Panc1 (cell line): ENCODE data around the gene CWF19L1. TPM values are rescaled to one million over a fixed set of nuclear protein-coding genes. Genes with fewer than 3 reads are reported as not detected.

Experiments
- ATAC-seq: fragments of 200-7000 bp; cut with Tn5 transposase; 2 replicates; pipeline ENCODE4 v1.9.1; 2020; ENCODE audit warnings: mild to moderate bottlenecking, moderate library complexity
- BruUV-seq: library from RNA; stranded (reverse); fragments of 400-500 nt; replicated peaks from 2 replicates; lab custom pipeline; 2021; lab: Mats Ljungman, UMichigan
- CTCF ChIA-PET: fragments of 300-600 bp; sonication (Branson Sonifier 250); formaldehyde crosslinking; loops from one replicate; lab custom pipeline; 2022; ENCODE audit warnings: antibody characterized with exemption; lab: Charles Lee
- POLR2A ChIA-PET: fragments of 300-600 bp; sonication (Branson Sonifier 250); formaldehyde crosslinking; loops from one replicate; lab custom pipeline; 2022; ENCODE audit warnings: antibody characterized with exemption; lab: Charles Lee
- DNase-seq: peaks from one replicate; pipeline ENCODE4 v3.0.0-alpha.2; 2010; ENCODE audit warnings: low read depth, low spot score
- H3K27ac ChIP-seq: 2 replicates; pipeline ENCODE4 v1.5.1; 2011; ENCODE audit warnings: mild to moderate bottlenecking, low read length, inconsistent platforms
- H3K27me3 ChIP-seq: fragments of 200-500 bp; sonication (Bioruptor generic); 2 replicates; pipeline ENCODE4 v1.6.0; 2014; ENCODE audit warnings: low read length, inconsistent platforms; ENCODE audit not compliant: control insufficient read depth, insufficient read depth
- H3K36me3 ChIP-seq: fragments of 200-500 bp; sonication (Bioruptor generic); 2 replicates; pipeline ENCODE4 v1.5.1; 2014; ENCODE audit warnings: inconsistent platforms, mild to moderate bottlenecking, low read length, moderate library complexity; ENCODE audit not compliant: control insufficient read depth, insufficient read depth
- H3K4me1 ChIP-seq: 2 replicates; pipeline ENCODE4 v1.5.1; 2011; ENCODE audit warnings: inconsistent platforms, mild to moderate bottlenecking, low read length, moderate library complexity; ENCODE audit not compliant: control insufficient read depth, insufficient read depth
- H3K4me3 ChIP-seq, 2 experiments: 2 replicates each; pipeline ENCODE4 v1.5.1; 2011 to 2012; ENCODE audit warnings: low read depth in 2 of 2, low read length in 2 of 2, mild to moderate bottlenecking in 2 of 2, inconsistent platforms in 1 of 2, moderate library complexity in 1 of 2
- H3K9me3 ChIP-seq: fragments of 200-500 bp; sonication (Bioruptor generic); 2 replicates; pipeline ENCODE4 v1.5.1; 2014; ENCODE audit warnings: low read depth, mild to moderate bottlenecking, inconsistent platforms, low read length, moderate library complexity; ENCODE audit not compliant: control insufficient read depth, insufficient read depth
- CTCF ChIP-seq: fragments of 450-650 bp; IDR thresholded peaks from 2 replicates; pipeline ENCODE4 v1.5.1; 2017; ENCODE audit warnings: mild to moderate bottlenecking
- POLR2AphosphoS5 ChIP-seq: IDR thresholded peaks from 2 replicates; pipeline ENCODE4 v1.6.1; 2012; ENCODE audit warnings: mild to moderate bottlenecking, low read depth, low read length, moderate library complexity
- REST ChIP-seq, 2 experiments: IDR thresholded peaks; 2 replicates each; pipeline ENCODE4 v1.6.1; 2011 to 2012; ENCODE audit warnings: low read depth in 2 of 2, control low read depth in 1 of 2, low read length in 1 of 2, mild to moderate bottlenecking in 1 of 2, moderate library complexity in 1 of 2; ENCODE audit not compliant: insufficient read depth in 1 of 2
- SIN3A ChIP-seq: IDR thresholded peaks from 2 replicates; pipeline ENCODE4 v1.6.1; 2012; ENCODE audit warnings: low read depth, mild to moderate bottlenecking, low read length, moderate library complexity, borderline replicate concordance; ENCODE audit not compliant: insufficient read depth
- TCF7L2 ChIP-seq: IDR thresholded peaks from 2 replicates; pipeline ENCODE4 v1.6.1; 2011; ENCODE audit warnings: mild to moderate bottlenecking, low read depth, low read length, inconsistent platforms
- in situ Hi-C: cut with HindIII; loops from 2 replicates; pipeline ENCODE4 v1.10.0; 2016; ENCODE audit warnings: low sequenced_read_pairs, low pct_unique_long_range_greater_than_20kb
- intact Hi-C: fragments of 100-400 bp; cut with micrococcal nuclease; formaldehyde crosslinking; loops from one replicate; pipeline ENCODE4 v1.10.0; 2022; ENCODE audit not compliant: unreplicated experiment
- total RNA-seq: library from RNA; stranded (reverse); gene quantifications from one replicate; pipeline ENCODE4 v1.2.1, GENCODE V29; 2021; ENCODE audit not compliant: unreplicated experiment

The CWF19L1 gene
- total RNA-seq, 1 experiment from 2014 or later: 33.4 TPM

GRCh38 chr10:100183481-100183880, 84.0 kb downstream of the CWF19L1 start:
- Histone ChIP-seq H3K4me1 (peaks cover 27% of the 10 kb centered on the region), H3K36me3 (peaks cover 63% of the 10 kb centered on the region), H3K9me3 (no peaks in the 10 kb centered on the region), H3K4me3 (peak overlapping the region in 1 of 2 experiments; percentile 90; a peak in 1 of 4 replicates), H3K27me3 (no peaks in the 10 kb centered on the region), H3K27ac (peak overlapping the region; percentile 98; the same call in 1 of the 2 replicates)
- in situ Hi-C loops: no loop called here
- POLR2A ChIA-PET: no interaction called here
- TF ChIP-seq SIN3A: no peak
- no peak for TF ChIP-seq CTCF
- no peak for TF ChIP-seq TCF7L2
- no peak for TF ChIP-seq REST (IDR thresholded peaks at IDR 0.05; ENCODE audit: insufficient read depth in 1 of 2, low read depth in 2 of 2, low read length in 1 of 2)
- no peak for TF ChIP-seq POLR2AphosphoS5
- no peak for ATAC-seq
- CTCF ChIA-PET: no interaction called here
- intact Hi-C loops: loop anchor here (10.0 kb wide), 1 partner anchor 339 kb away; no protein-coding TSS in a partner anchor
- DNase-seq: no peak
- BruUV-seq: no TSS peak

- H3K27me3 ChIP-seq: no peaks in the 10 kb centered on the region
- H3K36me3 ChIP-seq: peaks cover 64% of the 10 kb centered on the region
- ChIA-PET CTCF (no interaction called here), POLR2A (no interaction called here)
- no peak overlapping the region for H3K4me3 ChIP-seq
- intact Hi-C loops: loop anchor here (10.0 kb wide), 1 partner anchor 338 kb away; no protein-coding TSS in a partner anchor
- no peaks in the 10 kb centered on the region for H3K9me3 ChIP-seq
- in situ Hi-C loops: no loop called here
- H3K27ac ChIP-seq: no peak overlapping the region; the same call in 1 of the 2 replicates
- BruUV-seq: no TSS peak
- DNase-seq (no peak), ATAC-seq (no peak)
- no peak for TF ChIP-seq POLR2AphosphoS5
- no peak for TF ChIP-seq REST (IDR thresholded peaks at IDR 0.05; ENCODE audit: insufficient read depth in 1 of 2, low read depth in 2 of 2, low read length in 1 of 2)
- no peak for TF ChIP-seq CTCF
- no peak for TF ChIP-seq TCF7L2
- no peak for TF ChIP-seq SIN3A
- peaks cover 27% of the 10 kb centered on the region for H3K4me1 ChIP-seq
These were observed 84.5 kb downstream of the CWF19L1 start for GRCh38 chr10:100182908-100183307.
